SK-N-SH treated with all-trans-retinoic acid at 6 μM for 48 hours (cell line): Measurements from ENCODE around the gene SYDE2.

Experiments used
- ATAC-seq: fragments of 200-7000 bp; cut with Tn5 transposase; 3 replicates; pipeline ENCODE4 v1.9.1; 2020; ENCODE audit warnings: mild to moderate bottlenecking, moderate library complexity
- BACH2 ChIP-seq: fragments of 250-450 bp; sonication (Bioruptor Pico); IDR thresholded peaks from 2 replicates; pipeline ENCODE4 v1.9.0; 2021; ENCODE audit warnings: mild to moderate bottlenecking, borderline replicate concordance
- CSDC2 ChIP-seq: fragments of 250-450 bp; sonication (Bioruptor Pico); IDR thresholded peaks from 2 replicates; pipeline ENCODE4 v1.5.0; 2020; ENCODE audit warnings: mild to moderate bottlenecking, moderate library complexity
- ESRRG ChIP-seq: fragments of 250-450 bp; sonication (Bioruptor Pico); IDR thresholded peaks from 2 replicates; pipeline ENCODE4 v1.6.1; 2021; ENCODE audit warnings: mild to moderate bottlenecking
- GLIS3 ChIP-seq: fragments of 250-450 bp; sonication (Bioruptor Pico); IDR thresholded peaks from 2 replicates; pipeline ENCODE4 v1.5.0; 2020; ENCODE audit warnings: mild to moderate bottlenecking, moderate library complexity
- ISL1 ChIP-seq: fragments of 250-450 bp; sonication (Bioruptor Pico); IDR thresholded peaks from 2 replicates; pipeline ENCODE4 v2.1.2; 2022; ENCODE audit warnings: mild to moderate bottlenecking, moderate library complexity
- OSR1 ChIP-seq: fragments of 250-450 bp; sonication (Bioruptor Pico); IDR thresholded peaks from 2 replicates; pipeline ENCODE4 v1.8.0; 2022; ENCODE audit warnings: moderate library complexity, mild to moderate bottlenecking, inconsistent platforms
- PPARA ChIP-seq: fragments of 250-450 bp; sonication (Bioruptor Pico); IDR thresholded peaks from 2 replicates; pipeline ENCODE4 v1.5.0; 2020; ENCODE audit warnings: mild to moderate bottlenecking, borderline replicate concordance
- RARB ChIP-seq: fragments of 250-450 bp; sonication (Bioruptor Pico); IDR thresholded peaks from 2 replicates; pipeline ENCODE4 v1.8.0; 2021; ENCODE audit warnings: mild to moderate bottlenecking, moderate library complexity
- SNAI2 ChIP-seq: fragments of 250-450 bp; sonication (Bioruptor Pico); IDR thresholded peaks from 2 replicates; pipeline ENCODE4 v1.5.0; 2020; ENCODE audit warnings: mild to moderate bottlenecking, moderate library complexity
- TCF4 ChIP-seq: fragments of 250-450 bp; sonication (Bioruptor Pico); IDR thresholded peaks from 2 replicates; pipeline ENCODE4 v1.8.0; 2021; ENCODE audit warnings: mild to moderate bottlenecking, moderate library complexity, borderline replicate concordance
- ZC3H10 ChIP-seq: fragments of 250-450 bp; sonication (Bioruptor Pico); IDR thresholded peaks from 2 replicates; pipeline ENCODE4 v1.5.1; 2021; ENCODE audit warnings: mild to moderate bottlenecking, moderate library complexity
- ZFP3 ChIP-seq: fragments of 250-450 bp; sonication (Bioruptor Pico); IDR thresholded peaks from 2 replicates; pipeline ENCODE4 v1.5.0; 2020; ENCODE audit warnings: mild to moderate bottlenecking, moderate library complexity
- ZFP30 ChIP-seq: fragments of 450-650 bp; formaldehyde crosslinking; IDR thresholded peaks from 2 replicates; pipeline ENCODE4 v1.5.0; 2022; ENCODE audit warnings: mild to moderate bottlenecking, moderate library complexity
- ZNF565 ChIP-seq: fragments of 450-650 bp; formaldehyde crosslinking; conservative IDR thresholded peaks from 2 replicates; pipeline ENCODE4 v1.5.0; 2020; ENCODE audit warnings: low read depth, mild to moderate bottlenecking, moderate library complexity
- ZNF70 ChIP-seq: fragments of 450-650 bp; formaldehyde crosslinking; IDR thresholded peaks from 2 replicates; pipeline ENCODE4 v1.5.0; 2020; ENCODE audit warnings: mild to moderate bottlenecking, moderate library complexity
- ZNF8 ChIP-seq: fragments of 450-650 bp; formaldehyde crosslinking; IDR thresholded peaks from 2 replicates; pipeline ENCODE4 v1.5.0; 2020; ENCODE audit warnings: mild to moderate bottlenecking, moderate library complexity
- TF ChIP-seq, protein P1 (sequence below): fragments of 250-450 bp; sonication (Bioruptor Pico); IDR thresholded peaks from 2 replicates; pipeline ENCODE4 v1.8.0; 2021; ENCODE audit warnings: low read depth, mild to moderate bottlenecking, moderate library complexity, borderline replicate concordance
- TF ChIP-seq, protein P2 (sequence below): fragments of 250-450 bp; sonication (Bioruptor Pico); IDR thresholded peaks from 2 replicates; pipeline ENCODE4 v1.5.0; 2020; ENCODE audit warnings: mild to moderate bottlenecking, moderate library complexity
- TF ChIP-seq, protein P3 (sequence below): fragments of 250-450 bp; sonication (Bioruptor Pico); IDR thresholded peaks from 2 replicates; pipeline ENCODE4 v1.5.1; 2020; ENCODE audit warnings: low read depth, mild to moderate bottlenecking, moderate library complexity
- TF ChIP-seq, protein P4 (sequence below): fragments of 250-450 bp; sonication (Bioruptor Pico); IDR thresholded peaks from 2 replicates; pipeline ENCODE4 v1.5.1; 2021; ENCODE audit warnings: mild to moderate bottlenecking, moderate library complexity

The SYDE2 gene

DNA sequence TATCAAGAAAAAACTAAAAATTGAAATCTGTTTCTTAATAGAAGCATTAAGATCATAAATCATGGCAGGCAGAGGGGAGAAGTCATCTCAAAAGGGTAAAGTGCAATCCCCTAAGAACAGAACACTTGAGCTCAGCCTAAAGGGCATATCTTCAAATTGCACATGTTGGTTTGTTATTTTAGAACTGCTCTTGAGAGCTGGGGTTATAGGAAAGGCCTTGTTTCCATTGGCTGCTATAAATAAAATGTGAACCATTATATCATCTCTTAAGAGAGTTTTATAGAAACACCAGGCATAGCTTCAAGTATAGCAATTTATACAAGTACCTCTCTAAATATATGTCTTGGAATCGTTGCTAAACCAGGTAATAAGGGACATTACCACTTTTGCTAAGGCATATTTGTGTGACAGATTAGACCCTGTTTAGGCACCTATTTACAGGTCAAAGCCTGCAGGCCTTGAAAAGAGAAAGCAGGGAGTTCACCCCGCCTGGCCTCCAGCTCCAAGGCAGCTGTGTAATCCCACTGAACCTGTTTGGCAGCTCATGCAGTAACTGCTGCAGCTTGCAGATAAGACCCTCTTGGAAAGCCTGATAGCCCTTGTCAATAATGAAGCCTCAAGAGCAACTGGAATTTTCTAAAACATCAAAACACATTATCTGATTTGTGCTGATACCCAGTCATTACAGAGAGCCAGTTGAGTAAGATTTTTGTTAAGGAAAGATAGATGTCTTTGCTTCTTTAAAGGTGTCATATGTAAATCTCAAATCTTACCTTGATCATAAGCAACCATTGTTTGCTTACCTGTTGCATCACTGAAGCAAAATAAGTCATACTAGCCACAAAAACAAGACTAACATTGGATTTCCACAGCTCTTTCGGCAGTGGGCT is 24.2 kb upstream of the SYDE2 start:
- no peak for ATAC-seq
- no peak for TF ChIP-seq ZFP3 (CRISPR knock-in tag)
- TF ChIP-seq ZC3H10 (CRISPR knock-in tag): no peak
- no peak for TF ChIP-seq ZNF8 (CRISPR knock-in tag)
- no peak for TF ChIP-seq OSR1 (CRISPR knock-in tag)
- TF ChIP-seq ZNF565: no peak
- TF ChIP-seq GLIS3 (CRISPR knock-in tag): no peak
- TF ChIP-seq BACH2 (CRISPR knock-in tag): no peak
- TF ChIP-seq ISL1 (CRISPR knock-in tag): no peak

DNA sequence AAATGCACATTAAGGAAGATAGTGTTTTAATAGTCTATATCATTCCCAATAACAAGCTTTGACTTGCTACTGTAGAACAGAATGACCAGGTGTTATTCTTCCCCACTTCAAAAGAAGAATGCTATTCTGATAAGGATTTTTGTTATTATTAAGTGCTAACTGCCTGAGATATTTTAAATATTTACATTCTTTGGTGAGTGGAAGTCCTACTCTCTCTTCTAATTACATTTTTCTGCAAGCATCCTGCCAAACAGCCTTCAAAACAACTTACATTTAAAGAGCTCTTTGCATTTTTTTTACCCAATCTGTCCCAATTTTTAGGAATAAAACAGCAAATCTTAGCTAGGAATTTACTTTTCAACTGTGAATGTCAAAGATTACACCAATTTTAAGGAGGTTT is 23.5 kb upstream of the SYDE2 start:
- no peak for ATAC-seq
- TF ChIP-seq, protein P1, sequence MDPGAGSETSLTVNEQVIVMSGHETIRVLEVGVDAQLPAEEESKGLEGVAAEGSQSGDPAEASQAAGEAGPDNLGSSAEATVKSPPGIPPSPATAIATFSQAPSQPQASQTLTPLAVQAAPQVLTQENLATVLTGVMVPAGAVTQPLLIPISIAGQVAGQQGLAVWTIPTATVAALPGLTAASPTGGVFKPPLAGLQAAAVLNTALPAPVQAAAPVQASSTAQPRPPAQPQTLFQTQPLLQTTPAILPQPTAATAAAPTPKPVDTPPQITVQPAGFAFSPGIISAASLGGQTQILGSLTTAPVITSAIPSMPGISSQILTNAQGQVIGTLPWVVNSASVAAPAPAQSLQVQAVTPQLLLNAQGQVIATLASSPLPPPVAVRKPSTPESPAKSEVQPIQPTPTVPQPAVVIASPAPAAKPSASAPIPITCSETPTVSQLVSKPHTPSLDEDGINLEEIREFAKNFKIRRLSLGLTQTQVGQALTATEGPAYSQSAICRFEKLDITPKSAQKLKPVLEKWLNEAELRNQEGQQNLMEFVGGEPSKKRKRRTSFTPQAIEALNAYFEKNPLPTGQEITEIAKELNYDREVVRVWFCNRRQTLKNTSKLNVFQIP (CRISPR knock-in tag): no peak
- TF ChIP-seq GLIS3 (CRISPR knock-in tag) (no peak), CSDC2 (CRISPR knock-in tag) (no peak)

DNA sequence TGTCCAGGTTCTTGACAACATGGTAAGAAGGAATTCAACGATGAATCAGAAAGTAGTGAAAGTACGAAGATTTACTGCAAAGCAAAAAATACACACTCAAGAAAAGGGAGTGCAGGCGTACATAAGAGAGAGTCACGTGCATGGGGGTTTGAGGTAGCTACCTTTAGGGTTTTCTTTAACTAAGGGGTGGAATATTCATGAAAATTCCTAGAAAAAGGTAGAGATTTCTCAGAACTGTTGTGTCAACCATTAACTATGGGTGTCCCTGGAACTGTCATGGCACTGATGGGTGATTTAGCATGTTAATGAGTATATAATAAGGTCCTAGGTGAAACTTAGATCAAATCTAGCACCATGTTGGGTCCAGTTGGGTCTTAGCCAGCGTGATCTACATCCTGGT is 22.5 kb upstream of the SYDE2 start:
- ATAC-seq: no peak
- TF ChIP-seq ZNF565 (no peak), PPARA (CRISPR knock-in tag) (no peak), SNAI2 (CRISPR knock-in tag) (no peak), ZNF8 (CRISPR knock-in tag) (no peak), ZNF70 (no peak), TCF4 (CRISPR knock-in tag) (no peak), ZFP3 (CRISPR knock-in tag) (no peak), ISL1 (CRISPR knock-in tag) (no peak), ESRRG (no peak), BACH2 (CRISPR knock-in tag) (no peak)
- TF ChIP-seq, protein P2, sequence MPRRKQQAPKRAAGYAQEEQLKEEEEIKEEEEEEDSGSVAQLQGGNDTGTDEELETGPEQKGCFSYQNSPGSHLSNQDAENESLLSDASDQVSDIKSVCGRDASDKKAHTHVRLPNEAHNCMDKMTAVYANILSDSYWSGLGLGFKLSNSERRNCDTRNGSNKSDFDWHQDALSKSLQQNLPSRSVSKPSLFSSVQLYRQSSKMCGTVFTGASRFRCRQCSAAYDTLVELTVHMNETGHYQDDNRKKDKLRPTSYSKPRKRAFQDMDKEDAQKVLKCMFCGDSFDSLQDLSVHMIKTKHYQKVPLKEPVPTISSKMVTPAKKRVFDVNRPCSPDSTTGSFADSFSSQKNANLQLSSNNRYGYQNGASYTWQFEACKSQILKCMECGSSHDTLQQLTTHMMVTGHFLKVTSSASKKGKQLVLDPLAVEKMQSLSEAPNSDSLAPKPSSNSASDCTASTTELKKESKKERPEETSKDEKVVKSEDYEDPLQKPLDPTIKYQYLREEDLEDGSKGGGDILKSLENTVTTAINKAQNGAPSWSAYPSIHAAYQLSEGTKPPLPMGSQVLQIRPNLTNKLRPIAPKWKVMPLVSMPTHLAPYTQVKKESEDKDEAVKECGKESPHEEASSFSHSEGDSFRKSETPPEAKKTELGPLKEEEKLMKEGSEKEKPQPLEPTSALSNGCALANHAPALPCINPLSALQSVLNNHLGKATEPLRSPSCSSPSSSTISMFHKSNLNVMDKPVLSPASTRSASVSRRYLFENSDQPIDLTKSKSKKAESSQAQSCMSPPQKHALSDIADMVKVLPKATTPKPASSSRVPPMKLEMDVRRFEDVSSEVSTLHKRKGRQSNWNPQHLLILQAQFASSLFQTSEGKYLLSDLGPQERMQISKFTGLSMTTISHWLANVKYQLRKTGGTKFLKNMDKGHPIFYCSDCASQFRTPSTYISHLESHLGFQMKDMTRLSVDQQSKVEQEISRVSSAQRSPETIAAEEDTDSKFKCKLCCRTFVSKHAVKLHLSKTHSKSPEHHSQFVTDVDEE: no peak
- TF ChIP-seq, protein P3, sequence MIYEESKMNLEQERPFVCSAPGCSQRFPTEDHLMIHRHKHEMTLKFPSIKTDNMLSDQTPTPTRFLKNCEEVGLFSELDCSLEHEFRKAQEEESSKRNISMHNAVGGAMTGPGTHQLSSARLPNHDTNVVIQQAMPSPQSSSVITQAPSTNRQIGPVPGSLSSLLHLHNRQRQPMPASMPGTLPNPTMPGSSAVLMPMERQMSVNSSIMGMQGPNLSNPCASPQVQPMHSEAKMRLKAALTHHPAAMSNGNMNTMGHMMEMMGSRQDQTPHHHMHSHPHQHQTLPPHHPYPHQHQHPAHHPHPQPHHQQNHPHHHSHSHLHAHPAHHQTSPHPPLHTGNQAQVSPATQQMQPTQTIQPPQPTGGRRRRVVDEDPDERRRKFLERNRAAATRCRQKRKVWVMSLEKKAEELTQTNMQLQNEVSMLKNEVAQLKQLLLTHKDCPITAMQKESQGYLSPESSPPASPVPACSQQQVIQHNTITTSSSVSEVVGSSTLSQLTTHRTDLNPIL (CRISPR knock-in tag): no peak

DNA sequence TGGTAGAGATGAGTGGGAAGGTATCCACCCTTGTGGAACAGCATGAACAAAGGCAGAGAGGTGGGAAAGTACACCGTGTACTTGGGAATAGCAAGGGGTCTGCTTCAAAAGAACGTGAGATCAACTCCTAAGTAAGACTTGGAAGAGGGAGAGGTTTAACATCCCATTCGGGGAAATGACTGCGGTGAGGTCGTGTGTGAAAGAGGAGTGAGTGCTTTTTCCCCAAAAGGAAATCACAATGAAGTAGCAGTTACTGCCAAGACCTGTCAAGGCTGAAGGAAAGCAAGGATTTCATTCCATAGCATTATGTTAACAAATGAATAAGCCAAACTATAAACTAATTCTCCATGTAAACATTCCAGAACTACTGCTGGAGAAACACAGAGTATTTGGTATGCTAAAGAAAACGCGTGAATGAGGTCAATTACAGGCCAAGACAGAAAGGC is 20.0 kb upstream of the SYDE2 start:
- no peak for TF ChIP-seq RARB (CRISPR knock-in tag)
- TF ChIP-seq OSR1 (CRISPR knock-in tag): no peak
- no peak for TF ChIP-seq ZFP30 (CRISPR knock-in tag)
- TF ChIP-seq ZC3H10 (CRISPR knock-in tag): no peak
- TF ChIP-seq, protein P3 (CRISPR knock-in tag): no peak
- no peak for TF ChIP-seq ISL1 (CRISPR knock-in tag)
- TF ChIP-seq TCF4 (CRISPR knock-in tag): no peak
- TF ChIP-seq ZNF8 (CRISPR knock-in tag): no peak
- no peak for TF ChIP-seq PPARA (CRISPR knock-in tag)
- TF ChIP-seq, protein P1 (CRISPR knock-in tag): no peak
- no peak for TF ChIP-seq ZNF70
- TF ChIP-seq CSDC2 (CRISPR knock-in tag): no peak
- TF ChIP-seq, protein P4, sequence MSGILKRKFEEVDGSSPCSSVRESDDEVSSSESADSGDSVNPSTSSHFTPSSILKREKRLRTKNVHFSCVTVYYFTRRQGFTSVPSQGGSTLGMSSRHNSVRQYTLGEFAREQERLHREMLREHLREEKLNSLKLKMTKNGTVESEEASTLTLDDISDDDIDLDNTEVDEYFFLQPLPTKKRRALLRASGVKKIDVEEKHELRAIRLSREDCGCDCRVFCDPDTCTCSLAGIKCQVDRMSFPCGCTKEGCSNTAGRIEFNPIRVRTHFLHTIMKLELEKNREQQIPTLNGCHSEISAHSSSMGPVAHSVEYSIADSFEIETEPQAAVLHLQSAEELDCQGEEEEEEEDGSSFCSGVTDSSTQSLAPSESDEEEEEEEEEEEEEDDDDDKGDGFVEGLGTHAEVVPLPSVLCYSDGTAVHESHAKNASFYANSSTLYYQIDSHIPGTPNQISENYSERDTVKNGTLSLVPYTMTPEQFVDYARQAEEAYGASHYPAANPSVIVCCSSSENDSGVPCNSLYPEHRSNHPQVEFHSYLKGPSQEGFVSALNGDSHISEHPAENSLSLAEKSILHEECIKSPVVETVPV (CRISPR knock-in tag): no peak
- no peak for TF ChIP-seq SNAI2 (CRISPR knock-in tag)
- no peak for ATAC-seq
